Testis (tissue), 3 donors: ENCODE data around the gene DUSP18. TPM values are rescaled to one million over a fixed set of nuclear protein-coding genes. Genes with fewer than 3 reads are reported as not detected.
"Not testable (repeated sequence)": the region's sequence is repeated elsewhere in the genome, so short reads cannot be mapped to it uniquely, and the experiment has no call there.

Experiments
- DNase-seq: peaks from one replicate; pipeline ENCODE4 v3.0.0-alpha.2; 2019
- H3K27ac ChIP-seq, 2 donors: fragments of 200-600 bp; sonication (generic); one replicate each; pipeline ENCODE4 v1.5.1; 2019
- H3K27me3 ChIP-seq: fragments of 200-600 bp; sonication (generic); one replicate; pipeline ENCODE4 v1.5.1; 2019
- H3K36me3 ChIP-seq: fragments of 200-600 bp; sonication (generic); one replicate; pipeline ENCODE4 v1.5.1; 2017; ENCODE audit warnings: low read depth; ENCODE audit errors: missing control alignments
- H3K4me1 ChIP-seq: fragments of 200-600 bp; sonication (generic); one replicate; pipeline ENCODE4 v1.5.1; 2019
- H3K4me3 ChIP-seq, 2 donors: fragments of 200-600 bp; sonication (generic); one replicate each; pipeline ENCODE4 v1.5.1; 2017 to 2019
- H3K9me3 ChIP-seq: fragments of 200-600 bp; sonication (generic); one replicate; pipeline ENCODE4 v1.5.1; 2017
- POLR2A ChIP-seq: fragments of 450-650 bp; IDR thresholded peaks from one replicate; pipeline ENCODE4 v1.6.1; 2017; ENCODE audit warnings: antibody characterized with exemption, mild to moderate bottlenecking, moderate library complexity
- WGBS, 2 donors: methylation state at CpG; one replicate each; pipeline ENCODE4 v1.1.5; 2018; 5-methylcytosine and 5-hydroxymethylcytosine counted together
- intact Hi-C: fragments of 100-400 bp; cut with DNase I; formaldehyde crosslinking; loops from one replicate; pipeline ENCODE4 v1.15.1; 2023; ENCODE audit warnings: low total_unique reads
- polyA plus RNA-seq: library from polyadenylated mRNA; stranded (reverse); fragments of 350-450 nt; fragmentation: Illumina TruSeq; extraction: RNeasy Lipid Tissue Mini Kit (QIAGEN cat#74804); gene quantifications from one replicate; pipeline ENCODE4 v1.2.3, GENCODE V29; 2014; ENCODE audit warnings: low read depth, low replicate concordance; ENCODE audit not compliant: insufficient read depth
- total RNA-seq, 2 donors: library from RNA; depleted of rRNA; stranded (reverse); fragments of >200 nt; gene quantifications; one replicate each; pipeline ENCODE4 v1.2.3, GENCODE V29; 2016
- TF ChIP-seq, protein P1 (sequence below), 3 experiments: fragments of 450-650 bp in 2 of 3; fragments of 200-600 bp in 1 of 3; sonication (generic) in 1 of 3; IDR thresholded peaks; one replicate each; pipeline ENCODE4 v1.5.1; 2016 to 2019; ENCODE audit warnings: antibody characterized with exemption in 3 of 3, mild to moderate bottlenecking in 2 of 3, moderate library complexity in 1 of 3

The DUSP18 gene
- total and polyA plus RNA-seq, 3 donors from 2014 or later, result 29.2 to 53.9 (median 42.4) TPM

GRCh38 chr22:30628491-30628890 is 39.2 kb downstream of the DUSP18 start:
- H3K36me3 ChIP-seq, result no peaks in the 10 kb centered on the region
- TF ChIP-seq, protein P1, sequence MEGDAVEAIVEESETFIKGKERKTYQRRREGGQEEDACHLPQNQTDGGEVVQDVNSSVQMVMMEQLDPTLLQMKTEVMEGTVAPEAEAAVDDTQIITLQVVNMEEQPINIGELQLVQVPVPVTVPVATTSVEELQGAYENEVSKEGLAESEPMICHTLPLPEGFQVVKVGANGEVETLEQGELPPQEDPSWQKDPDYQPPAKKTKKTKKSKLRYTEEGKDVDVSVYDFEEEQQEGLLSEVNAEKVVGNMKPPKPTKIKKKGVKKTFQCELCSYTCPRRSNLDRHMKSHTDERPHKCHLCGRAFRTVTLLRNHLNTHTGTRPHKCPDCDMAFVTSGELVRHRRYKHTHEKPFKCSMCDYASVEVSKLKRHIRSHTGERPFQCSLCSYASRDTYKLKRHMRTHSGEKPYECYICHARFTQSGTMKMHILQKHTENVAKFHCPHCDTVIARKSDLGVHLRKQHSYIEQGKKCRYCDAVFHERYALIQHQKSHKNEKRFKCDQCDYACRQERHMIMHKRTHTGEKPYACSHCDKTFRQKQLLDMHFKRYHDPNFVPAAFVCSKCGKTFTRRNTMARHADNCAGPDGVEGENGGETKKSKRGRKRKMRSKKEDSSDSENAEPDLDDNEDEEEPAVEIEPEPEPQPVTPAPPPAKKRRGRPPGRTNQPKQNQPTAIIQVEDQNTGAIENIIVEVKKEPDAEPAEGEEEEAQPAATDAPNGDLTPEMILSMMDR (IDR thresholded peaks at IDR 0.05), result no peak
- no peak for TF ChIP-seq POLR2A
- H3K27me3 ChIP-seq, result no peaks in the 10 kb centered on the region
- H3K27ac ChIP-seq, result no peak overlapping the region
- H3K4me1 ChIP-seq, result no peaks in the 10 kb centered on the region
- no peaks in the 10 kb centered on the region for H3K9me3 ChIP-seq
- WGBS, 2 donors, result 57 to 76% methylated on average over 2 to 4 of the region's 4 CpGs
- intact Hi-C loops, result no loop called here
- peak; percentile 56 for DNase-seq
- no peak overlapping the region for H3K4me3 ChIP-seq

DNA sequence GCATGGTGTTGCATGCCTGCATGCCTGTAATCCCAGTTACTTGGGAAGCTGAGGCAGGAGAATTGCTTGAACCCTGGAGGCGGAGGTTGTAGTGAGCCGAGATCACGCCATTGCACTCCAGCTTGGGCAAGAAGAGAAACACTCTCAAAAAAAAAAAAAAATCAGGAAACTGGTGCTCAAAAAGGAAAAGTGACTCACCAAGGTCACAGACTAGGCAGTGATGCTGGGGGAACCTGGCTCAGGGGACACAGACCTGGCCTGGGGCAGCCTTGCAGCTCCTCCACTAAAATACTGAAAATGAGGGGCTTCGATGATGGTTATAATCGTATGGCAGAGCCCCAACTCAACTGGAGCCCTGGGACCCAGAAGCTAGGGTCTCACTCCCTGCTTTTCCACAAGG is 40.2 kb downstream of the DUSP18 start:
- WGBS, 2 donors, result 86 to 94% methylated on average over 5 of the region's 5 CpGs
- intact Hi-C loops, result no loop called here

GRCh38 chr22:30626413-30626812 is 41.3 kb downstream of the DUSP18 start:
- no peak overlapping the region for H3K27ac ChIP-seq
- no peaks in the 10 kb centered on the region for H3K27me3 ChIP-seq
- WGBS, 2 donors, result 91 to 97% methylated on average over 4 to 5 of the region's 5 CpGs
- no peaks in the 10 kb centered on the region for H3K9me3 ChIP-seq
- no peak overlapping the region for H3K4me3 ChIP-seq
- no peak for TF ChIP-seq POLR2A
- TF ChIP-seq, protein P1 (IDR thresholded peaks at IDR 0.05), result no peak
- no peaks in the 10 kb centered on the region for H3K36me3 ChIP-seq
- intact Hi-C loops, result no loop called here
- DNase-seq, result no peak
- no peaks in the 10 kb centered on the region for H3K4me1 ChIP-seq

More for the DNA sequence above, 40.2 kb downstream of the DUSP18 start:
- no peaks in the 10 kb centered on the region for H3K36me3 ChIP-seq
- no peak for DNase-seq
- no peaks in the 10 kb centered on the region for H3K4me1 ChIP-seq
- H3K4me3 ChIP-seq, result no peak overlapping the region
- H3K9me3 ChIP-seq, result no peaks in the 10 kb centered on the region
- TF ChIP-seq, protein P1 (IDR thresholded peaks at IDR 0.05), result no peak
- no peak for TF ChIP-seq POLR2A
- no peak overlapping the region for H3K27ac ChIP-seq
- H3K27me3 ChIP-seq, result no peaks in the 10 kb centered on the region

DNA sequence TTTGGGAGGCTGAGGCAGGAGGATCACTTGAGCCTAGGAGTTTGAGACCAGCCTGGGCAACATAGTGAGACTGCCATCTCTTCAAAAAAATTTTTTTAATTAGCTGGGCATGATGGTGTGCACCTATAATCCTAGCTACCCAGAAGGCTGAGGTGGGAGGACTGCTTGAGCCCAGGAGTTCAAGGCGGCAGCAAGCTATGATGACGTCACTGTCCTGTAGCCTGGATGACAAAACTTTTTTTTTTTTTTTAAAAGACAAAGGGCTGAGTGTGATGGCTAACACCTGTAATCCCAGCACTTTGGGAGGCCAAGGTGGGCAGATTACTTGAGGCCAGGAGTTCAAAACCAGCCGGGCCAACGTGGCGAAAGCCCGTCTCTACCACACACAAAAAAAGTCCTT is 47.8 kb downstream of the DUSP18 start:
- H3K4me1 ChIP-seq, H3K27ac ChIP-seq, DNase-seq, intact Hi-C loops, H3K36me3 ChIP-seq, H3K4me3 ChIP-seq, H3K27me3 ChIP-seq, H3K9me3 ChIP-seq: not testable (repeated sequence)
- WGBS, 2 donors, result 94 to 97% methylated on average over 6 of the region's 6 CpGs

DNA sequence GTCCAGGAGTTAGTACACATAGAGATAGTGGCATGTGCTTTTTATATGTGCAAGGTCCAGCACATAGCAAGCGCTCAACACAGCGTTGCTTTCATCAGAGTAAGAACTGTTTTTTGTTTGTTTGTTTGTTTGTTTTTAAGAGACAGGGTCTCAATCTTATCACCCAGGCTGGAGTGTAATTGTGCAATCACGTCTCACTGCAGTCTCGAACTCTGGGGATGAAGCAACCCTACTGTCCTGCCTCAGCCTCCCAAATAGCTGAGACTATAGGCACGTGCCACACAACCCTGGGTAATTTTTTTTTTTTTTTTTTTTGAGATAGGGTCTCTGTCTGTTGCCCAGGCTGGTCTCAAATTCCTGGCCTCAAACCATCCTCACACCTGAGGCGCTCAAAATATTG is 49.9 kb downstream of the DUSP18 start:
- Histone ChIP-seq H3K36me3 (no peaks in the 10 kb centered on the region), H3K4me3 (no peak overlapping the region), H3K27ac (no peak overlapping the region), H3K4me1 (no peaks in the 10 kb centered on the region), H3K27me3 (no peaks in the 10 kb centered on the region), H3K9me3 (no peaks in the 10 kb centered on the region)
- no peak for DNase-seq
- intact Hi-C loops, result no loop called here
- no peak for TF ChIP-seq POLR2A
- TF ChIP-seq, protein P1 (IDR thresholded peaks at IDR 0.05), result no peak
- 93 to 94% methylated on average over 6 of the region's 6 CpGs for WGBS, 2 donors
